ENCODE results near the gene RNF187.

The RNF187 gene

DNA sequence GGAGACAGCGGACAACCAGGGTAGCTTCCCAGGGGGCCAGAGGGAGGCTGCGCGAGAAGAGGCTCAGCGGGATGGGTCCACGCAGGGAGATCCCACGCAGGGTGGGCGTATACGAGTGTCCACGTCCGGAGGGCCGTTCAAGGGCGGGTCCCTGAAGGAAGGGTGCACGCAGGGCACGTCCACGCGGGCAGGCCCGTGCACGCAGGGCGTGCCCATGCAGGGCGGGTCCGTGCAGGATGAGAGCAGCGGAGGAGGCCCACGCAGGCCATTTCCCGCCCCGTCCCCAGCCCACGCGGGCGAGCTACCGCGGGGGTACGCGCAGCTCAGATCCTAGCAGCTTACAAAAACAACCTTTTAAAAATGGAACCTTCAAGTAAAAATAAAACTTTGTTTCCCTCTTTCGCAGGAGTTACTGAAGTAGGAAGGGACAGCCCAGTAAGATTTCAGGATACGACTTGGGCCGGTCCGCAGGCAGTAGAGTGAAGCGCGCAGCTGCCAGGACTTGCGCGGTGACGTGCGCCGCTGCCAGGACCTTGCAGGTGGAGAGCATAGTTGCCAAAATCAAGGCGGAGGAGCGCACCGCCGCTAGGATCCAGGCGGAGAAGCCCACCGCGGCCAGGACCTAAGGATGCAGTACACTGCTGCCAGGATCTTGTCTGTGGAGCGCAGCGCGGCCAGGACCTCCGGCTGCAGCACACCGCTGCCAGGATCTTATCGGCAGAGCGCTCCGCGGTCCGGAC lies 416 bp upstream of the RNF187 start:
- TF ChIP-seq, protein P1, sequence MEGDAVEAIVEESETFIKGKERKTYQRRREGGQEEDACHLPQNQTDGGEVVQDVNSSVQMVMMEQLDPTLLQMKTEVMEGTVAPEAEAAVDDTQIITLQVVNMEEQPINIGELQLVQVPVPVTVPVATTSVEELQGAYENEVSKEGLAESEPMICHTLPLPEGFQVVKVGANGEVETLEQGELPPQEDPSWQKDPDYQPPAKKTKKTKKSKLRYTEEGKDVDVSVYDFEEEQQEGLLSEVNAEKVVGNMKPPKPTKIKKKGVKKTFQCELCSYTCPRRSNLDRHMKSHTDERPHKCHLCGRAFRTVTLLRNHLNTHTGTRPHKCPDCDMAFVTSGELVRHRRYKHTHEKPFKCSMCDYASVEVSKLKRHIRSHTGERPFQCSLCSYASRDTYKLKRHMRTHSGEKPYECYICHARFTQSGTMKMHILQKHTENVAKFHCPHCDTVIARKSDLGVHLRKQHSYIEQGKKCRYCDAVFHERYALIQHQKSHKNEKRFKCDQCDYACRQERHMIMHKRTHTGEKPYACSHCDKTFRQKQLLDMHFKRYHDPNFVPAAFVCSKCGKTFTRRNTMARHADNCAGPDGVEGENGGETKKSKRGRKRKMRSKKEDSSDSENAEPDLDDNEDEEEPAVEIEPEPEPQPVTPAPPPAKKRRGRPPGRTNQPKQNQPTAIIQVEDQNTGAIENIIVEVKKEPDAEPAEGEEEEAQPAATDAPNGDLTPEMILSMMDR (IDR thresholded peaks at IDR 0.05; ENCODE audit: control insufficient read depth, extremely low read depth, insufficient read depth), result no peak
- DNase-seq (ENCODE audit: low read depth), result peak; percentile 85
- H3K4me3 ChIP-seq (ENCODE audit: low read depth, low read length), result peak overlapping the region; percentile 96

DNA sequence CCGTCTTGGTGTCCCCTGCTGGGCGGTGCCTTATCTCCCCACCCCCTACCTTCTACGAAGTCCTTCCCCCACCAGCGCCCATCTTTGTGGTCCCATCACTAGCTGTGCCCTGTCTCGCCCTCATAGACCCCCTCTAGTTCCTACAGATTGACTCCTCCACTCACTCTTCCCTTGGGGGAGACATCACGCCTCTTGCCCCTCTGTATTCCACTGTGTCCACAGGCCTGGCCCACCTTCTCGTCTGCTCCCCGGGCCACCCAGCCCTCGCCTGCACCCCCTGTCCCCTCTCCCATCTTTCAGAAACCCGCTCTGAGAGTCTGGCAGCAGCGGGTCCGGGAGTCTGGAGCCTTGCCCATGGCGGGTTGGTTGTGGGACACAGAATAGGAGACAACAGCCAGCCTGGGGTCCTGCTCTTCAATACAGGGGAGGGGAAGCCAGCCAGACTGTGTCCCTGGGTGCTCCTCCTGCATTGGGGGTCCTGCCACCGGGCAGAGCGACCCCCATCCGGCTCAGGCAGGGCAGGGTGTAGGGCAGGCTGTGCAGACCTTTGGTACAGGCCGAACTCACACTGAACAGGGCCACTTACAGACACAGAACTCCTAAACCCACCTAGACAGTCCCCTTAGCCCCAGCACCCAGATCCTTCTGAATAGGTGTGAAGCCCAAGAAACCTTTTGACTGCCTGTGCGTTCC lies 1.1 kb downstream of the RNF187 start:
- H3K4me3 ChIP-seq (ENCODE audit: low read depth, low read length), result peak overlapping the region; percentile 96
- DNase-seq (ENCODE audit: low read depth), result no peak
- TF ChIP-seq, protein P1 (IDR thresholded peaks at IDR 0.05; ENCODE audit: control insufficient read depth, extremely low read depth, insufficient read depth), result no peak

DNA sequence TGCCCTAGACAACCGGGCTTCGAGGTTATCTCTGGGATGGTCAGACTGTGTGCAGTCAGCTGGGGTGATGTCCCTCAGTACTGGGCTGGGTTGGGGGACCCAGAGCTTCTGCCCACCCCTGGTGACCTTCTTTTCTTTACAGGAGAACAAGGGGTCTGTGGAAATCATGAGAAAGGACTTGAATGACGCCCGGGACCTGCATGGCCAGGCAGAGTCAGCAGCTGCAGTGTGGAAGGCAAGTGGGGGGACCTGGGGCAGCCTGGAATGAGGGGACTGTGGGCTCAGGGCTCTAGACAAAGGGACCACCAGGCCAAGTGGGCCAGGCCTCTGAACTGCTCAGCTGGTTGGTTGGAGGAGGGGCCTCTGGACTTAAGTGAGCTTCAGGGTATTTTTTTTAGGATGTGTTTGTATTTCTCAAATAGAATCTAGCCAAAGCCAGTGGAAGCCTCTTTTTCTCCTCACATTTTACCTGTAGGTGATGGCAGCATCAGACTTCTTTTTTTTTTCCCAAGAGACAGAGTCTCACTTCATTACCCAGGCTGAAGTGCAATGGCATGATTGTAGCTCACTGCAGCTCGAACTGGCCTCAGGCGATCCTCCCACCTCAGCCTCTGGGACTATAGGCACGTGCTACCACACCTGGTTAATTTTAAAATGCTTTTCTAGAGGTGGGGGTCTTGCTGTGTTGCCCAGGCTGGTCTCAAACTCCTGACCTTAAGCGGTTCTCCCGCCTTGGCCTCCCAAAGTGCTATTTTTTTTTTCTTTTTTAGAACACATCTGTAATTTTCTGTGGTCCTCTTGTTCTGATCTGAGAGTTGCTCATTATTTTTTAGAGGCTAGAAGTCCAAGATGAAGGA lies 1.9 kb downstream of the RNF187 start:
- peak overlapping the region; percentile 96 for H3K4me3 ChIP-seq (ENCODE audit: low read depth, low read length)
- TF ChIP-seq, protein P1 (IDR thresholded peaks at IDR 0.05; ENCODE audit: control insufficient read depth, extremely low read depth, insufficient read depth), result no peak
- no peak for DNase-seq (ENCODE audit: low read depth)

DNA sequence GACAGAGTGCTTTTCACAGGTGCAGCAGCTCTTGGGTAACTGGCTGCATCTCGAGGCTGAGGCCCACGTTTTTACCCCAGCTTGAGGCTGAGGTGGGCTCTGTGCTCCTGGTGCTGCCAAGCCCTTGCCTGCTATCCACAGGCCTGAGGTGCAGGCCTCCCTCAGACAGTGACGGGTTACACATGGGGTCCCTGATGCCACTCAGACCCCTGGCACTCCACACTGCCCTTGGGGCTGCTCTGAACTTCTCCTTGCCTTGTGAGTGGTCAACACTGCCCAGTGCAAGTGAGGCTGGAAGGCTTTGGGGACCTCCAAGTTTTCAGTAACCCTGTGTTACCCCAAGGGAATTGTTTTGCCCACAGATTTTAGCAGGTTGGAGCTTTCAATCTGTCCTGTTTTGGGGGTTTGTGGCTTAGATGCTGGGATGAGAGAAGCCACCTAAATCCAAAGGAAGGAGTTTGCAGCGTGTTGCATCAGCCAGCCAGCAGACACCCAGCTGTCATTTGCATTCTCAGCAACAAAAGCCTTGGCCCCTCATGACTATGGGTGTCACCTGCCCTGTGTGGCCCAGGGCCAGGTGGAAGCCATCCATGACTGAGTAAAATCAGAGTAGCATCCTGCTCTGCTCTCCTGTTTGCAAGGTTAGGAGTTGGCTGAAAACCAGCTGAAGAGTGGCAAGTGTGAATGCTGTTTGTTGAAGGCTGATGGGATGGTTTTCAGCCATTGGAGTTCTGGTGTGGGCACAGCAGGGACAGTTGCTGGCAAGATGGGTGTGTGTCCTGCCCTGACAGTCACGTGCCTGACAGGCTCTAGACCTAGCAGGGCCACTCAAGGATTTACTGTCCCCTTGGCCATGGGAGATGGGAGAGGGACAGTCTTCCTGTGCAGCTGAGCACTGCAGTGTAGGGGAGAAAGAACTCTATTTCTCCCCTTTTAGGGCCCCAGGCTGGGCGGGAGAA lies 3.2 kb downstream of the RNF187 start:
- TF ChIP-seq, protein P1 (IDR thresholded peaks at IDR 0.05; ENCODE audit: control insufficient read depth, extremely low read depth, insufficient read depth), result no peak
- no peak overlapping the region for H3K4me3 ChIP-seq (ENCODE audit: low read depth, low read length)
- DNase-seq (ENCODE audit: low read depth), result peak; percentile 99

DNA sequence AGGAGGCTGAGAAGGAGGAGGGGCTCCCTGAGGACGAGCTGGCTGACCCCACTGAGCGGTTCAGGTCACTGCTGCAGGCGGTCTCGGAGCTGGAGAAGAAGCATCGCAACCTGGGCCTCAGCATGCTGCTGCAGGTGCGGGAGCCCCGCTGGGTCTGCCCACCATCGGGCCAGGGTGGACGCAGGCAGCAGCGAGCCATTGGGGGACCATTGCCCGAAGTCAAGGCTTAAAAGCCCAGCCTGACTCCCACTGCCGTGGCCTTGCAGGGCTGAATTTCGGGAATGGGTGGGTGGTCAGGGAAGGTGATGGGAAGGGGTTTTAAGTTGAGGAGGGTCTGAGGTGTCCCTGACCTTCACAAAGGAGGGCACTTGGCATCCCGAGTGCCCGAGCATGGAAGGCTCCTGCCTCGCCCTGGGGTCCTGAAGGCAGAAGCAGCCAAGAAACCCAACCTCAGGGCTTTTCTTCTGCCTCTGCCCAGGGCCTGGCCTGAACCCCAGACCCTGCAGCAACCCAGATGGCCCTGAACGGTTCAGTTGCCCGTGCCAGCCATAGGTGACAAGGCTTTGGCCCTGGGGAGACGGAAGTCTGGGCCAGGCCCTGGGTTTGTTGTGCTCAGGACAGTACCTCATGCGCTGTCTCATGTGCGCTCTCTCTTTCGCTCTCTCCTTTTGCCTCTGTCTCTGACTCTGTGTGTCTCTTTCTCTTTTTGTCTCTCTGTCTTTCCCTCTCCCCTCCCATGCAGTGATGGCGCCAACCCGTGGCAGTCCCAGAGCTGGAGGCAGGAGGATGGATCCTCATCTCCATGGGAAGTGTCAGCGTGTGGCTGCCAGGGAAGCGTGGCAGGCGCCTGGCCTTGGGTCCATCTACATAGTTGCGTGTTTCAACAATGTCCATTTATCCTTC lies 6.2 kb downstream of the RNF187 start:
- H3K4me3 ChIP-seq (ENCODE audit: low read depth, low read length), result no peak overlapping the region
- TF ChIP-seq, protein P1 (IDR thresholded peaks at IDR 0.05; ENCODE audit: control insufficient read depth, extremely low read depth, insufficient read depth), result no peak
- no peak for DNase-seq (ENCODE audit: low read depth)
